HK-2 (cell line): ENCODE results near the gene MANEAL.

Experiments used
- DNase-seq: peaks from one replicate; pipeline ENCODE4 v3.0.0-alpha.2; 2018; ENCODE audit not compliant: unreplicated experiment

The MANEAL gene

GRCh38 chr1:37824001-37824400 is 30.4 kb downstream of the MANEAL start:
- DNase-seq: no peak

DNA sequence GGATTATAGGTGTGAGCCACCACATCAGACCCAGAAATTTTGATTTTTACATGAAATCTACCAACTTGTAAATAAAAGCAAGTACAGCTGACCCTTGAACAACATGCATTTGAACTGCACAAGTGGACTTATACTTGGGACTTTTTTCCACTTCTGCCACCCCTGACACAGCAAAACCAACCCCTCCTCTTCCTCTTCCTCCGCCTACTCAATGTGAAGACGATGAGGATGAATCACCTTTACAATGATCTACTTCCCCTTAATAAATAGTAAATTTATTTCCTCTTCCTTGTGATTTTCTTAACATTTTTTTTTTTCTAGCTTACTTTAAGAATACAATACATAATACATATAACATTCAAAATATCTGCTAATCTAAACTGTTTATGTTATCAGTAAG is 31.9 kb downstream of the MANEAL start:
- no peak for DNase-seq

DNA sequence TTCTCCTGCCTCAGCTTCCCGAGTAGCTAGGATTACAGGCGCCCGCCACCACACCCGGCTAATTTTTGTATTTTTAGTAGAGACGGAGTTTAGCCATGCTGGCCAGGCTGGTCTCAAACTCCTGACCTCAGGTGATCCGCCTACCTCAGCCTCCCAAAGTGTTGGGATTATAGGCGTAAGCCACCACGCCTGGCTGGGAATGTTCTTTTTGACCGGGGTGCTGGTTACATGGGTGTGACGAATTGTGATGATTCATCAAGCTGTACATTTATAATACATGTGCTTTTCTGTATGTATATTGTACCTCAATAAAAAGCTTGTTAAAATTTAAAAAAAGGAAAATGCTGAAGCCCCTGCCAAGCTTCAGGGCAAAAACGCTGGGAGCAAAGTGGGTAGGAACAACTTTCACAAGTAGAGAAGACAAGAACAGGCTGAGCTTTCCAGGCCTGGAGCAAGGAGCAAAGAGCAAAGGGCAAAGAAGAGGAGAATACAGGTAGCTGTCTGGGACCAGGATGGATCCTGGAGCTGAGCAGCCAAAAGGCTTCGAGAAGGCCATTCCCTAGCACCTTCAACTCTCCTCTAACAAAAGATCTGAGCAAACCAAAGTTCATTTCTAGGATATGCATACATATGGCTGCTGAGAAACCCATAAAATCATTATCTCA is 34.9 kb downstream of the MANEAL start:
- DNase-seq: no peak

DNA sequence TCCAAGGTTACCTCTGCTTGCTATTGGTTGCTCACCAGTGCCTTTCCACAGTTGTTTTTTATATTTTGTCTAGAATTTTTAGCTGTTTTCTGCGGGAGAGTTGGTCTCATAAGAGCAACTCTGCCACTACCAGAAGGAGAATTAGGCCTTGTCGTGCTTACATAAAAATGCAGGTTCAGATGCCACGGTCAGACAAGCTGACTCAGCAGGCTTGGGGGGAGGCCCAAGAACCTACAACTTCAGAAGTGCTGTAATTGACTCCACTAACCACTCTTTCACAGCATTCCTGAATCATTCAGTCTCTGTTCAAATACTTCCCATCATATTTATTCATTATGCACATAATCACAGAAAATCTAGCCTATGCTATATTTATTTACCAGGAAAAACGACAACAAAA is 37.5 kb downstream of the MANEAL start:
- DNase-seq: no peak

DNA sequence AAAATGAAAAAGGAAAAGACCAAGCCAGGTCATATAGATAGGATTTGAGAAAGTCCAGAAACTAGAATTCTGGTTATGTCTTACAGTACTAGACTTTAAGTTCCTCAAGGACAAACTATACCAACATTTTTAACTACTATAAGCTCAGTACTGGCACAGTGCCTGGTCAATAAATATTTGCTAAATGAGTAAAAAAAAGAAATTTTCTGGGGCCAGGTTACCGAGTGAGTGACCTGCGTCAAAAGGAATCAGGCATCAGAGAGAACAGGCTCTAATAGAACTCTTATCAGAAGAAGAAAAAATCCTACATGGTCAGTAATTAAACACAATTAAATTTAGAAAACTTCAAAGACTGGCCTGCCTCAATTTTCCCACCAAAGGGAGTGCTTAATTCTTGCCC is 38.2 kb downstream of the MANEAL start:
- no peak for DNase-seq

- DNase-seq: no peak
Observed at GRCh38 chr1:37836788-37837187, 43.1 kb downstream of the MANEAL start.

- no peak for DNase-seq
Observed at GRCh38 chr1:37839676-37840075, 46.0 kb downstream of the MANEAL start.

GRCh38 chr1:37840711-37841110 is 47.1 kb downstream of the MANEAL start:
- no peak for DNase-seq

GRCh38 chr1:37841652-37842051 is 48.0 kb downstream of the MANEAL start:
- DNase-seq: no peak

GRCh38 chr1:37844536-37844935 is 50.9 kb downstream of the MANEAL start:
- DNase-seq: no peak

DNA sequence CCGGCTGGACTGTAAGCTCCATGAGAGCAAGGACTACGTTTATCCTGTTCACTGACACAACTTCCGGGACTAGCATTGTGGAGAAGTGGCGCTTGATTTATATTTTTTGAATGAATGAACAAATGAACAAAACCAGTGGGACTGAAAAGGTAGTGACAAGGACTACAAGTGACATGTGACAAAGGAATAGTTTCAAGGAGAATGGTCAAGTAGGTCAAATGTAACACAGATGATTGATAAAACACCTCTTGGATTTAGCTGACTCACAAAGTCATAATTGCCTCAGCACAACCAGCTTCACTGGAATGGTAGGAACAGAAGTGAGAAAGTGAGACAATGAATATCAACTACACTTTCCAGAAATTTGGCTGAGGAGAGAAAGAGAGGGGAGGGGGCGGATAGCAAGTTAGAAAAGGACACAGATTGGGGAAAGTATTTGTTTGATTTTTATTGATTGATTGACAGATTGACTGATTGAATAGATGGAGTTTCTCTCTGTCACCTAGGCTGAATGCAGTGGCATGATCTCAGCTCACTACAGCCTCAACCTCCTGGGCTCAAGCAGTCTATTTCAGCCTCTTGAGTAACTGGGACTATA is 51.5 kb downstream of the MANEAL start:
- DNase-seq: no peak

- DNase-seq: no peak
Observed at GRCh38 chr1:37845786-37846185, 52.1 kb downstream of the MANEAL start.

GRCh38 chr1:37846647-37847339 is 53.1 kb downstream of the MANEAL start:
- DNase-seq: no peak

- DNase-seq: no peak
Observed at GRCh38 chr1:37849480-37849879, 55.8 kb downstream of the MANEAL start.

DNA sequence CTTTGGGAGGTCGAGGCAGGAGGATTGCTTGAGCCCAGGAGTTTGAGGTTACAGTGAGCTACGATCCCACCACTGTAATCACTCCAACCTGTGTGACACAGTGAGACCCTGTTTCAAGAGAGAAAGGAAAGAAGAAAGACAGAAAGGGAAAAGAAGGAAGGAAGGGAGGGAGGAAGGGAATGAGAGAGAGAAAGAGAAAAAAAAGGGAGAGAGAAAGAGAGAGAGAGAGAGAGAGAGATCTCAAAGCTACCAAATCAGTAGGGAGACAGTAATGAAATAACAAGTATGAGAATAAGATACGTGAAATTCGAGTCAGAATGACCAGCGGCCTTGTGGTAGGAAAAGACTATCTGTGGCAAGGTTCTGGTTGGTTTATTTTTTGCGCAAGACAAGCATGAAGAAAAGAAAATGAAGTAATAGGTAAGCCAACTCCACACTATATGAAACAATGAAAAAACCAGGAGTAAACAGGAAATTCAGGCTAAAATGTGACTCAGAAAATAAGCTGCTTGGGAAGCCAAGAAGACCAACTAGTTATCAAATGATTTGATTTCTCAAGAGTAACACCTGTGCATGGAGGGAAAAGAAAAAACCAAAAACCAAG is 56.8 kb downstream of the MANEAL start:
- DNase-seq: no peak
